NT2/D1 (cell line): Measurements from ENCODE around the gene IQGAP1.

Experiments used
- YY1 ChIP-seq: IDR thresholded peaks from 2 replicates; pipeline ENCODE4 v1.6.1; 2011; ENCODE audit not compliant: insufficient read length, insufficient read depth
- ZNF274 ChIP-seq: IDR thresholded peaks from 2 replicates; pipeline ENCODE4 v1.6.1; 2011; ENCODE audit warnings: mild to moderate bottlenecking, low read depth, low read length

DNA sequence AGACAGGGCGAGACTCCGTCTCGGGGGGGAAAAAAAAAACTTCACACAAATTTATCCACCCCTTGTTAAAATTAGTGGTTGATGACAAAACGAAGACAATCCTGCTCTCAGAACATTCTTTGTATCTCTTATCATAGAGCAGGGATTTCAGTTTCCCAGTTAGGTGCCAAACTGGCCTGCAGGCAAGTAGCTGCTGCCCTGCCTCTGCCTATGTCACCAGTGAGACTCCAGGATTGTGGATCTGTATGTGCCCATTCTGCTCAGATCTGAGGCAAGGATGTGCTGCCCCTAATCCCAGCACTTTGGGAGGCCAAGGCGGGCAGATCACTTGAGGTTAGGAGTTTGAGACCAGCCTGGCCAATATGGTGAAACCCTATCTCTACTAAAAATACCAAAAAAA, 54.4 kb downstream of the IQGAP1 start:
- TF ChIP-seq ZNF274: no peak
- TF ChIP-seq YY1: no peak
